SK-N-SH (cell line): ENCODE measurements around the gene PCDHGA1. TPM values are rescaled to one million over a fixed set of nuclear protein-coding genes. Genes with fewer than 3 reads are reported as not detected.

Source experiments
- CTCF ChIA-PET: fragments of 300-600, 350-600 bp; formaldehyde crosslinking; extraction: SDS; loops from one replicate; lab custom pipeline; 2021; lab: Yijun Ruan, JAX
- POLR2A ChIA-PET: fragments of 350-600 bp; sonication (Branson Sonifier 250); formaldehyde crosslinking; extraction: SDS; loops from one replicate; lab custom pipeline; 2020; ENCODE audit warnings: antibody characterized with exemption, inconsistent platforms; lab: Yijun Ruan, JAX
- DNase-seq: peaks from one replicate; pipeline ENCODE4 v3.0.0; 2012
- H2AFZ ChIP-seq: fragments of 200-600 bp; sonication (generic); 2 replicates; pipeline ENCODE4 v1.8.1; 2016; ENCODE audit warnings: antibody characterized with exemption, mild to moderate bottlenecking, low read depth
- H3F3A ChIP-seq: fragments of 200-600 bp; sonication (generic); replicated peaks from 2 replicates; pipeline ENCODE3; 2016; ENCODE audit warnings: antibody characterized with exemption, mild to moderate bottlenecking; ENCODE audit not compliant: insufficient read depth
- H3K27ac ChIP-seq, 2 experiments: fragments of 200-500 bp in 1 of 2; fragments of 200-600 bp in 1 of 2; sonication (Bioruptor generic) in 1 of 2; sonication (generic), shearing (Covaris generic) in 1 of 2; 2 replicates each; pipeline versions ENCODE4 v1.5.1 to v1.6.1; 2014 to 2016; ENCODE audit warnings: low read depth in 2 of 2, inconsistent platforms in 1 of 2, low read length in 1 of 2, mild to moderate bottlenecking in 1 of 2, mixed read lengths in 1 of 2
- H3K27me3 ChIP-seq: fragments of 200-600 bp; sonication (generic), shearing (Covaris generic); 2 replicates; pipeline ENCODE4 v1.6.1; 2016; ENCODE audit warnings: mixed run types; ENCODE audit not compliant: insufficient read depth
- H3K36me3 ChIP-seq, 2 experiments: fragments of 200-500 bp in 1 of 2; fragments of 200-600 bp in 1 of 2; sonication (Bioruptor generic) in 1 of 2; sonication (generic) in 1 of 2; replicated peaks in 1 of 2; 2 replicates each; pipeline versions ENCODE3 to v1.5.1; 2014 to 2016; ENCODE audit warnings: low read length in 1 of 2, mild to moderate bottlenecking in 1 of 2; ENCODE audit not compliant: insufficient read depth in 2 of 2, control insufficient read depth in 1 of 2
- H3K4me1 ChIP-seq, 2 experiments: fragments of 200-500 bp in 1 of 2; fragments of 200-600 bp in 1 of 2; sonication (Bioruptor generic) in 1 of 2; sonication (generic), shearing (Covaris generic) in 1 of 2; 2 replicates each; pipeline versions ENCODE4 v1.5.1 to v1.6.1; 2014 to 2016; ENCODE audit warnings: low read depth in 1 of 2, low read length in 1 of 2, mixed run types in 1 of 2; ENCODE audit not compliant: insufficient read depth in 2 of 2, control insufficient read depth in 1 of 2
- H3K4me2 ChIP-seq: fragments of 200-600 bp; sonication (generic), shearing (Covaris generic); 2 replicates; pipeline ENCODE4 v1.6.1; 2017; ENCODE audit warnings: mixed run types
- H3K4me3 ChIP-seq, 2 experiments: fragments of 200-500 bp in 1 of 2; fragments of 200-600 bp in 1 of 2; sonication (Bioruptor generic) in 1 of 2; sonication (generic), shearing (Covaris generic) in 1 of 2; 2 replicates each; pipeline versions ENCODE4 v1.5.1 to v1.8.1; 2014 to 2016; ENCODE audit warnings: low read depth in 2 of 2, inconsistent platforms in 1 of 2, low read length in 1 of 2, mild to moderate bottlenecking in 1 of 2, mixed read lengths in 1 of 2, moderate library complexity in 1 of 2
- H3K79me2 ChIP-seq: fragments of 200-600 bp; sonication (generic); 2 replicates; pipeline ENCODE4 v1.8.1; 2017; ENCODE audit warnings: mild to moderate bottlenecking; ENCODE audit not compliant: insufficient read depth
- H3K9ac ChIP-seq: fragments of 200-600 bp; sonication (generic); 2 replicates; pipeline ENCODE4 v1.6.1; 2017; ENCODE audit warnings: mixed run types
- H3K9me2 ChIP-seq: fragments of 200-600 bp; sonication (generic); 2 replicates; pipeline ENCODE4 v1.6.1; 2017; ENCODE audit warnings: mixed run types
- H3K9me3 ChIP-seq: fragments of 200-600 bp; sonication (generic); 2 replicates; pipeline ENCODE4 v1.6.1; 2017; ENCODE audit warnings: mixed run types, mild to moderate bottlenecking, moderate library complexity
- H4K20me1 ChIP-seq: fragments of 200-600 bp; sonication (generic); 2 replicates; pipeline ENCODE4 v1.6.1; 2017; ENCODE audit warnings: mild to moderate bottlenecking, mixed run types; ENCODE audit not compliant: insufficient read depth
- CHD2 ChIP-seq: fragments of 150-350 bp; IDR thresholded peaks from 2 replicates; pipeline ENCODE4 v1.6.1; 2018; ENCODE audit warnings: low read length; ENCODE audit not compliant: partially characterized antibody
- CTCF ChIP-seq: fragments of 200-600 bp; sonication (generic); IDR thresholded peaks from 2 replicates; pipeline ENCODE4 v1.6.1; 2017; ENCODE audit warnings: antibody characterized with exemption, mild to moderate bottlenecking, moderate library complexity
- EP300 ChIP-seq, 2 experiments: IDR thresholded peaks; 2 replicates each; pipeline versions ENCODE4 v1.4.0 to v1.6.1; 2012; ENCODE audit warnings: borderline replicate concordance in 1 of 2, low read depth in 1 of 2, low read length in 1 of 2
- EZH2phosphoT487 ChIP-seq: fragments of 200-600 bp; sonication (generic); IDR thresholded peaks from 2 replicates; pipeline ENCODE4 v1.6.1; 2017; ENCODE audit warnings: low read depth, mixed run types, mild to moderate bottlenecking, antibody characterized with exemption, moderate library complexity, borderline replicate concordance
- FOSL2 ChIP-seq: IDR thresholded peaks from 2 replicates; pipeline ENCODE4 v1.4.0; 2012; ENCODE audit warnings: low read depth, mild to moderate bottlenecking, moderate library complexity, borderline replicate concordance
- FOXJ3 ChIP-seq: sonication (generic); formaldehyde crosslinking; IDR thresholded peaks from 2 replicates; pipeline ENCODE4 v1.5.1; 2020; ENCODE audit warnings: mild to moderate bottlenecking, missing genetic modification reagents
- GABPA ChIP-seq: IDR thresholded peaks from 2 replicates; pipeline ENCODE4 v1.4.0; 2012; ENCODE audit warnings: low read depth, mild to moderate bottlenecking
- GATA2 ChIP-seq: sonication (generic); formaldehyde crosslinking; IDR thresholded peaks from 2 replicates; pipeline ENCODE4 v1.5.0; 2020; ENCODE audit warnings: mild to moderate bottlenecking, missing genetic modification reagents
- IRF3 ChIP-seq: fragments of 150-350 bp; IDR thresholded peaks from 2 replicates; pipeline ENCODE4 v1.6.1; 2016; ENCODE audit warnings: mild to moderate bottlenecking, low read depth, low read length
- MEF2A ChIP-seq: IDR thresholded peaks from 2 replicates; pipeline ENCODE4 v1.4.0; 2012; ENCODE audit warnings: low read depth, borderline replicate concordance
- NFIC ChIP-seq: IDR thresholded peaks from 2 replicates; pipeline ENCODE4 v1.4.0; 2012; ENCODE audit warnings: borderline replicate concordance
- NRF1 ChIP-seq: IDR thresholded peaks from 2 replicates; pipeline ENCODE4 v1.6.1; 2012; ENCODE audit warnings: low read depth, mild to moderate bottlenecking, low read length
- PBX3 ChIP-seq: IDR thresholded peaks from 2 replicates; pipeline ENCODE4; 2012
- RAD21 ChIP-seq: IDR thresholded peaks from 2 replicates; pipeline ENCODE4 v1.6.1; 2012; ENCODE audit warnings: mild to moderate bottlenecking, low read length
- REST ChIP-seq: IDR thresholded peaks from 2 replicates; pipeline ENCODE4 v1.6.1; 2012; ENCODE audit warnings: mild to moderate bottlenecking, low read depth, low read length, moderate library complexity
- SMC3 ChIP-seq: IDR thresholded peaks from 2 replicates; pipeline ENCODE4 v1.6.1; 2012; ENCODE audit warnings: low read depth, low read length, improper control_type of control experiment
- TAF1 ChIP-seq: IDR thresholded peaks from 2 replicates; pipeline ENCODE4 v1.6.1; 2012; ENCODE audit warnings: low read depth, mild to moderate bottlenecking, low read length, moderate library complexity, borderline replicate concordance
- TEAD4 ChIP-seq: IDR thresholded peaks from 2 replicates; pipeline ENCODE4 v1.4.0; 2012; ENCODE audit warnings: mild to moderate bottlenecking, borderline replicate concordance; ENCODE audit not compliant: insufficient read depth
- YY1 ChIP-seq: IDR thresholded peaks from 2 replicates; pipeline ENCODE4 v1.4.0; 2012; ENCODE audit warnings: low read depth, mild to moderate bottlenecking
- ZBTB33 ChIP-seq: IDR thresholded peaks from 2 replicates; pipeline ENCODE4 v1.4.0; 2012; ENCODE audit warnings: low read depth, borderline replicate concordance
- WGBS: methylation state at CpG from one replicate; pipeline ENCODE4 v1.1.6; 2017; ENCODE audit warnings: low lambda C conversion rate; 5-methylcytosine and 5-hydroxymethylcytosine counted together
- polyA plus RNA-seq, 3 experiments: library from polyadenylated mRNA; depleted of rRNA; stranded (reverse); fragments of >200 nt; gene quantifications; 2 replicates each; pipeline ENCODE4 v1.2.3, GENCODE V29; 2012

PCDHGA1 gene
- polyA plus RNA-seq, 1 of the 3 experiments (the other 2 are of a cell fraction) = 1.2 TPM

- Histone ChIP-seq H4K20me1 (no peaks in the 10 kb centered on the region), H3F3A (no peaks in the 10 kb centered on the region), H3K4me3 (no peak overlapping the region; a peak in 1 of 4 replicates), H3K27ac (no peak overlapping the region), H3K4me1 (no peaks in the 10 kb centered on the region), H3K9ac (no peak overlapping the region), H2AFZ (no peak overlapping the region), H3K27me3 (no peaks in the 10 kb centered on the region), H3K9me2 (no peaks in the 10 kb centered on the region), H3K79me2 (no peaks in the 10 kb centered on the region), H3K36me3 (peaks cover 0 to 9% of the 10 kb centered on the region in 2 experiments), H3K4me2 (no peak overlapping the region), H3K9me3 (no peaks in the 10 kb centered on the region; the same call in 1 of the 2 replicates)
- CTCF ChIA-PET = no interaction called here
- DNase-seq = no peak
- TF ChIP-seq GATA2 (CRISPR knock-in tag) = no peak
- TF ChIP-seq RAD21 = no peak
- no peak for TF ChIP-seq CTCF
- TF ChIP-seq MEF2A = no peak
- no peak for TF ChIP-seq FOXJ3
- TF ChIP-seq GABPA = no peak
- TF ChIP-seq FOSL2 = no peak
- no peak for TF ChIP-seq TEAD4
- no peak for TF ChIP-seq NFIC
- no peak for TF ChIP-seq CHD2
- no peak for TF ChIP-seq TAF1
- no peak for TF ChIP-seq NRF1
- no peak for TF ChIP-seq IRF3
- no peak for TF ChIP-seq EP300 (IDR thresholded peaks at IDR 0.05; ENCODE audit: borderline replicate concordance in 1 of 2, low read depth in 1 of 2, low read length in 1 of 2)
- TF ChIP-seq SMC3 = no peak
- no peak for TF ChIP-seq ZBTB33
- no peak for TF ChIP-seq YY1
- no peak for TF ChIP-seq EZH2phosphoT487
- TF ChIP-seq REST = no peak
- TF ChIP-seq PBX3 = no peak
- WGBS = 90% methylated on average over 64 of the region's 64 CpGs
- POLR2A ChIA-PET = no interaction called here
These were observed 79.4 kb downstream of the PCDHGA1 start for GRCh38 chr5:141409598-141410306.
